Calu3 (cell line): ENCODE measurements around the gene SPATC1L. TPM values are rescaled to one million over a fixed set of nuclear protein-coding genes. Genes with fewer than 3 reads are reported as not detected.
A peak's percentile ranks its signal among the peaks of the same experiment; 100 is the strongest.

ENCODE experiments used
- BruUV-seq: library from RNA; stranded (reverse); fragments of 400-500 nt; replicated peaks from 2 replicates; lab custom pipeline; 2021; lab: Mats Ljungman, UMichigan
- CTCF ChIA-PET: fragments of 300-600 bp; sonication (Branson Sonifier 250); formaldehyde crosslinking; loops from one replicate; lab custom pipeline; 2022; ENCODE audit warnings: antibody characterized with exemption; lab: Charles Lee
- DNase-seq: peaks from one replicate; pipeline ENCODE4 v3.0.0; 2022
- H3K27ac Mint-ChIP-seq: one replicate; pipeline ENCODE4 v1.8.0; 2022; ENCODE audit warnings: mixed read lengths; ENCODE audit not compliant: unreplicated experiment
- H3K27me3 Mint-ChIP-seq: one replicate; pipeline ENCODE4 v1.8.0; 2022; ENCODE audit warnings: mixed read lengths; ENCODE audit not compliant: unreplicated experiment
- H3K36me3 Mint-ChIP-seq: one replicate; pipeline ENCODE4 v1.8.0; 2022; ENCODE audit warnings: mild to moderate bottlenecking, moderate library complexity, mixed read lengths; ENCODE audit not compliant: insufficient read depth, unreplicated experiment
- H3K4me1 Mint-ChIP-seq: one replicate; pipeline ENCODE4 v1.8.0; 2022; ENCODE audit warnings: mild to moderate bottlenecking, low read depth, mixed read lengths; ENCODE audit not compliant: unreplicated experiment
- H3K4me3 Mint-ChIP-seq: one replicate; pipeline ENCODE4 v1.8.0; 2022; ENCODE audit warnings: mild to moderate bottlenecking, low read depth, moderate library complexity, mixed read lengths; ENCODE audit not compliant: unreplicated experiment
- H3K9me3 Mint-ChIP-seq: one replicate; pipeline ENCODE4 v1.8.0; 2022; ENCODE audit warnings: low read depth, mixed read lengths; ENCODE audit not compliant: unreplicated experiment
- CTCF ChIP-seq: fragments of 200-600 bp; IDR thresholded peaks from one replicate; pipeline ENCODE4 v1.8.0; 2022; ENCODE audit warnings: antibody characterized with exemption; ENCODE audit not compliant: unreplicated experiment
- intact Hi-C: fragments of 100-400 bp; cut with micrococcal nuclease; formaldehyde crosslinking; loops from one replicate; pipeline ENCODE4 v1.10.0; 2022; ENCODE audit not compliant: unreplicated experiment
- total RNA-seq: library from RNA; stranded (reverse); gene quantifications from 2 replicates; pipeline ENCODE4 v1.2.3, GENCODE V29; 2022

The SPATC1L gene
- total RNA-seq, 1 experiment from 2014 or later: 4.4 TPM

DNA sequence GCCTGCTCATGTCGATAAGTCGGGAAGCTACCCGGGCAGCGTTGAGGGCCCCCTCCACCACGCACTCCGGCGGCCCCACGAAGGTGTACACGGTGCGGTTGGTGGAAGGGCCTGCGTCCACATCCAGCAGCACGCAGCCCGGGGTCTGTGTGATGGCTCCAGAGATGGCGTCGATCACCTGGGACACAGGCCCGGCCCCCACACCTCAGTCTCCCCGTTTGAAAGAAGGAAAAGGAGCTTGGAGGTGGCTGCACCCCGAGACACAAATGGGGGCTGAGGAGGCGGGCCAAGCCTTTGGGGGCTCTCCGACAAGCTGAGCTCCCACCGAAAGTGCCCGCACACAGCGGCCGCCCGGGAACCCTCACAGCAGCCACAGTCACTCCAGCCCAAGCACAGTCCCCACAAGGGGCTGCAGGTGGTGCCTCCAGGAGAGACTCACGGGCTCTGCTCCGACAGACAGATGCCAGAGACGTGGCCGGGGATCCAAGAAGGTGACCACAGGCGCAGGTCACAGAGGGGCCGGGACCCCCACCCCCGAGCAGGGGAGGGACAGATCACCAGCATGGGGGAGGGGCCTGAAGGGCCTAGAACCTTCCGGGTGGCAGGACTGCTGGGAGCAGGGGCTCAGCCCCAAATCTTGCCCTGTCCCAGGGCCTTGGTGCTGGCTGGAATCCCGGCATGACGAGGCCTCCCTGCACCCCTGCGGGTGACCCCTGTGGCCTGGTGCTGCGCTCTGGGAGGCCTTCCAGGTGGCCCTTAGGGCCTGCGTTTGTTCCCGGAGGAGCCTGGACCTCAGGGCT is 29.9 kb downstream of the SPATC1L start:
- Mint-ChIP-seq H3K9me3 (no peaks in the 10 kb centered on the region), H3K27ac (no peak overlapping the region), H3K27me3 (no peaks in the 10 kb centered on the region), H3K36me3 (peaks cover 1% of the 10 kb centered on the region), H3K4me1 (no peaks in the 10 kb centered on the region), H3K4me3 (no peak overlapping the region)
- intact Hi-C loops: no loop called here
- DNase-seq: no peak
- no TSS peak for BruUV-seq
- CTCF ChIA-PET: interaction anchor here (0.5 kb wide), 1 partner anchor 188 kb away, joined by 3 read pairs; no protein-coding TSS in a partner anchor
- no peak for TF ChIP-seq CTCF

GRCh38 chr21:46153247-46154154 is 30.8 kb downstream of the SPATC1L start:
- peak; percentile 17 for TF ChIP-seq CTCF
- Mint-ChIP-seq H3K4me1 (no peaks in the 10 kb centered on the region), H3K27ac (no peak overlapping the region), H3K27me3 (no peaks in the 10 kb centered on the region), H3K9me3 (no peaks in the 10 kb centered on the region), H3K36me3 (no peaks in the 10 kb centered on the region), H3K4me3 (no peak overlapping the region)
- no TSS peak for BruUV-seq
- intact Hi-C loops: no loop called here
- CTCF ChIA-PET: interaction anchor here (0.5 to 1.1 kb wide), 2 partner anchors 10 to 189 kb away, joined by 3 to 8 read pairs; no protein-coding TSS in a partner anchor
- DNase-seq: peak; percentile 50

GRCh38 chr21:46152927-46153246 is 31.4 kb downstream of the SPATC1L start:
- H3K27me3 Mint-ChIP-seq: no peaks in the 10 kb centered on the region
- TF ChIP-seq CTCF: no peak
- CTCF ChIA-PET: interaction anchor here (1.1 kb wide), 1 partner anchor 9 kb away, joined by 8 read pairs; no protein-coding TSS in a partner anchor
- intact Hi-C loops: no loop called here
- no peak overlapping the region for H3K27ac Mint-ChIP-seq
- BruUV-seq: no TSS peak
- no peaks in the 10 kb centered on the region for H3K9me3 Mint-ChIP-seq
- no peak for DNase-seq
- no peak overlapping the region for H3K4me3 Mint-ChIP-seq
- H3K36me3 Mint-ChIP-seq: no peaks in the 10 kb centered on the region
- no peaks in the 10 kb centered on the region for H3K4me1 Mint-ChIP-seq
